HepG2 (cell line): ENCODE measurements around the gene SNAP25. TPM values are rescaled to one million over a fixed set of nuclear protein-coding genes. Genes with fewer than 3 reads are reported as not detected.

ENCODE experiments used
- DMAP1 ChIP-seq: IDR thresholded peaks from 2 replicates; pipeline ENCODE4 v1.6.1; 2016
- SMAD9 ChIP-seq: sonication (generic); formaldehyde crosslinking; IDR thresholded peaks from 2 replicates; pipeline ENCODE4 v1.5.1; 2020; ENCODE audit warnings: mild to moderate bottlenecking, missing genetic modification reagents
- ZBTB34 ChIP-seq: sonication (generic); formaldehyde crosslinking; IDR thresholded peaks from 2 replicates; pipeline ENCODE4 v1.8.0; 2022; ENCODE audit warnings: mild to moderate bottlenecking, missing genetic modification reagents
- polyA plus RNA-seq, 8 experiments: library from polyadenylated mRNA; depleted of rRNA in 3 of 8; stranded (reverse) in 7 of 8; unstranded in 1 of 8; fragments of >200 nt; fragmentation: Illumina TruSeq in 4 of 8; extraction: Trizol in 4 of 8; gene quantifications; 2 replicates each; pipeline versions ENCODE4 v1.2.1 to v1.2.3, GENCODE V29; 2011 to 2016; ENCODE audit warnings: low read depth in 4 of 8, missing spikeins in 1 of 8, mixed read lengths in 1 of 8; ENCODE audit not compliant: insufficient read depth in 1 of 8
- total RNA-seq, 5 experiments: library from RNA; depleted of rRNA; stranded (reverse); fragments of >200 nt; fragmentation: Illumina TruSeq; extraction: Trizol; gene quantifications; 2 replicates each; pipeline ENCODE4 v1.2.3, GENCODE V29; 2016; ENCODE audit warnings: low read depth in 1 of 5
- TF ChIP-seq, protein P1 (sequence below): sonication (generic); formaldehyde crosslinking; IDR thresholded peaks from 2 replicates; pipeline ENCODE4 v1.9.0; 2021; ENCODE audit warnings: mild to moderate bottlenecking, missing genetic modification reagents

Gene SNAP25
- total and polyA plus RNA-seq, 2 of the 13 experiments (the other 11 are each of a cell fraction or from before 2014, with no cell fraction given) = not detected

- no peak for TF ChIP-seq ZBTB34 (CRISPR knock-in tag)
- TF ChIP-seq SMAD9 = no peak
- TF ChIP-seq, protein P1, sequence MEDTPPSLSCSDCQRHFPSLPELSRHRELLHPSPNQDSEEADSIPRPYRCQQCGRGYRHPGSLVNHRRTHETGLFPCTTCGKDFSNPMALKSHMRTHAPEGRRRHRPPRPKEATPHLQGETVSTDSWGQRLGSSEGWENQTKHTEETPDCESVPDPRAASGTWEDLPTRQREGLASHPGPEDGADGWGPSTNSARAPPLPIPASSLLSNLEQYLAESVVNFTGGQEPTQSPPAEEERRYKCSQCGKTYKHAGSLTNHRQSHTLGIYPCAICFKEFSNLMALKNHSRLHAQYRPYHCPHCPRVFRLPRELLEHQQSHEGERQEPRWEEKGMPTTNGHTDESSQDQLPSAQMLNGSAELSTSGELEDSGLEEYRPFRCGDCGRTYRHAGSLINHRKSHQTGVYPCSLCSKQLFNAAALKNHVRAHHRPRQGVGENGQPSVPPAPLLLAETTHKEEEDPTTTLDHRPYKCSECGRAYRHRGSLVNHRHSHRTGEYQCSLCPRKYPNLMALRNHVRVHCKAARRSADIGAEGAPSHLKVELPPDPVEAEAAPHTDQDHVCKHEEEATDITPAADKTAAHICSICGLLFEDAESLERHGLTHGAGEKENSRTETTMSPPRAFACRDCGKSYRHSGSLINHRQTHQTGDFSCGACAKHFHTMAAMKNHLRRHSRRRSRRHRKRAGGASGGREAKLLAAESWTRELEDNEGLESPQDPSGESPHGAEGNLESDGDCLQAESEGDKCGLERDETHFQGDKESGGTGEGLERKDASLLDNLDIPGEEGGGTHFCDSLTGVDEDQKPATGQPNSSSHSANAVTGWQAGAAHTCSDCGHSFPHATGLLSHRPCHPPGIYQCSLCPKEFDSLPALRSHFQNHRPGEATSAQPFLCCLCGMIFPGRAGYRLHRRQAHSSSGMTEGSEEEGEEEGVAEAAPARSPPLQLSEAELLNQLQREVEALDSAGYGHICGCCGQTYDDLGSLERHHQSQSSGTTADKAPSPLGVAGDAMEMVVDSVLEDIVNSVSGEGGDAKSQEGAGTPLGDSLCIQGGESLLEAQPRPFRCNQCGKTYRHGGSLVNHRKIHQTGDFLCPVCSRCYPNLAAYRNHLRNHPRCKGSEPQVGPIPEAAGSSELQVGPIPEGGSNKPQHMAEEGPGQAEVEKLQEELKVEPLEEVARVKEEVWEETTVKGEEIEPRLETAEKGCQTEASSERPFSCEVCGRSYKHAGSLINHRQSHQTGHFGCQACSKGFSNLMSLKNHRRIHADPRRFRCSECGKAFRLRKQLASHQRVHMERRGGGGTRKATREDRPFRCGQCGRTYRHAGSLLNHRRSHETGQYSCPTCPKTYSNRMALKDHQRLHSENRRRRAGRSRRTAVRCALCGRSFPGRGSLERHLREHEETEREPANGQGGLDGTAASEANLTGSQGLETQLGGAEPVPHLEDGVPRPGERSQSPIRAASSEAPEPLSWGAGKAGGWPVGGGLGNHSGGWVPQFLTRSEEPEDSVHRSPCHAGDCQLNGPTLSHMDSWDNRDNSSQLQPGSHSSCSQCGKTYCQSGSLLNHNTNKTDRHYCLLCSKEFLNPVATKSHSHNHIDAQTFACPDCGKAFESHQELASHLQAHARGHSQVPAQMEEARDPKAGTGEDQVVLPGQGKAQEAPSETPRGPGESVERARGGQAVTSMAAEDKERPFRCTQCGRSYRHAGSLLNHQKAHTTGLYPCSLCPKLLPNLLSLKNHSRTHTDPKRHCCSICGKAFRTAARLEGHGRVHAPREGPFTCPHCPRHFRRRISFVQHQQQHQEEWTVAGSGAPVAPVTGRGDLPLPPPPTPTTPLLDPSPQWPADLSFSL (CRISPR knock-in tag) = no peak
- TF ChIP-seq DMAP1 (CRISPR knock-in tag) = no peak
Measured at GRCh38 chr20:10338426-10339180, 120.0 kb downstream of the SNAP25 start (continued).
